HG03565 (cell line): ENCODE data around the gene LRP2BP.

Experiments used
- ATAC-seq: cut with Tn5 transposase; IDR thresholded peaks from one replicate; pipeline ENCODE4 v1.9.1; 2021; ENCODE audit warnings: mild to moderate bottlenecking, moderate library complexity; ENCODE audit not compliant: unreplicated experiment

Gene LRP2BP

DNA sequence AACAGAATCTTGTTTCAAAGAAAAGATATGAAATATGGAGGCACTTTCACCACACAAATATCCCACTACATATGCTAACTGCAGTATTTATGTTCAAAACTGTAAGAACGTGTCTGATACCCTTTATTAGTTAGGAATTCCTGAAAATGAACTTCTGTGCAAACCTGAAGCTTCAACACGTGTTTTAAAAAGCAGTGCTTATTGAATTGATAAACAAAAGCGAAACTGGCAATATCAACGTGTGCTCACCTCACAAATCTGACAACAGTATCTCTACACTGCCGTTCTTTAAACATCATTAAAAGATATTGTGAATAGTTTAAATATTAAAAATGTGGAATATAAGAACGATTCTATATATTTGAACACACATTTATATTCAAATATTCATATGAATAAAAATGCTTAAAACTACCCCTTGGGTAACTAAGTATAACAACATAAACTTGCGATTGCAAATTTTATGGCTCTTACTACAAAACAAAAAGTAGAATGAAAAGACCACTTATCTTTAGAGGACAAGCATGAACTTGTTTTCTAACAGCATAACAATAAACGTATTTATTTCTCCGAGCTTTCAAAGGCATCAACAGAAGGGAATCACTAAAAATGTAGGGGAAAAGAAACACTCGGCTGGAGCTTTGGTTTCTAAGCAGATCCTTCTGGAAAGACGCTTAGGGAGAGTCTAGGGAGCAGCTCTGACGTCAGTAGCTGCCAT is at the start of gene LRP2BP:
Gene LRP2BP, minus strand, starts transcription at position 687 of the 718 bp plus-strand sequence. CDS start 17,738 bp downstream, outside the sequence.
- no peak for ATAC-seq

GRCh38 chr4:185445209-185445608 is 49.5 kb upstream of the LRP2BP start:
- no peak for ATAC-seq

DNA sequence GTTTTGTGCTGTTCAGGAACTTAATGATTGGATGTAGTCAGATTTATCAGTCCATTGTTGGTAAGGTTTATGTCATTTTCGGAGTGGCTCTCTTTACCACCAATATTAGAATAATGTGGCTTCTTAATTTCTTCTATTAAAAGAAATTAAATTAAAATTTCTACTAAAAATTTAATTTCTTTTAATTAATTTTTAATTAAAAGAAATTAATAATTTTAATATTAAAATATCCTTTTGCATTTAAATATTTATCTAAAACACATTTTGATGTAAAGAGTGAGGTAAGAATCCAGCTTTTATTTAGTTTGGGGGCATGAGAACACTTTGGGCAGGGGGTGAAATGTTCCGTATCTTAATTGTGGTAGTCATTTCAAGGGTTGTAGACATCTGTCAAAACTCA is 45.8 kb upstream of the LRP2BP start:
- no peak for ATAC-seq

DNA sequence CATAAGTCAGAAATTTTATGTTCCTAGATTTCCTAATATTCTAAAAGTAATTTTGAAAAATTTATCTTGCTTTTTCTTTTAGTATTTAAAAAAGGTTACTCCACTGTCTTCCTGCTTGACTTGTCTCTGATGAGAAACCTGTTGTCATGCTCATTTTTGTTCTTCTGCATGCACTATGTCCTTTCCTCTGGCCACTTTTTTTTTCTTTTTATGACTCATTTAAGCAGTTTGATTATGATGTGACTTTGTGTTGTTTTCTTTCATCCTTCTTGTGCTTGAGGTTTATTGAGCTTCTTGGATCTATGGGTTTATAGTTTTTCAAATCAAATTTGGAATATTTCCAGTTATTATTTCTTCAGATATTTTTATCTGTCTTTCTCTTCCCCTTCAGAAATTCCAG is 42.1 kb upstream of the LRP2BP start:
- ATAC-seq, result peak; percentile 85

GRCh38 chr4:185435466-185435865 is 39.7 kb upstream of the LRP2BP start:
- ATAC-seq, result no peak

GRCh38 chr4:185429660-185430059 is 33.9 kb upstream of the LRP2BP start:
- ATAC-seq, result no peak

DNA sequence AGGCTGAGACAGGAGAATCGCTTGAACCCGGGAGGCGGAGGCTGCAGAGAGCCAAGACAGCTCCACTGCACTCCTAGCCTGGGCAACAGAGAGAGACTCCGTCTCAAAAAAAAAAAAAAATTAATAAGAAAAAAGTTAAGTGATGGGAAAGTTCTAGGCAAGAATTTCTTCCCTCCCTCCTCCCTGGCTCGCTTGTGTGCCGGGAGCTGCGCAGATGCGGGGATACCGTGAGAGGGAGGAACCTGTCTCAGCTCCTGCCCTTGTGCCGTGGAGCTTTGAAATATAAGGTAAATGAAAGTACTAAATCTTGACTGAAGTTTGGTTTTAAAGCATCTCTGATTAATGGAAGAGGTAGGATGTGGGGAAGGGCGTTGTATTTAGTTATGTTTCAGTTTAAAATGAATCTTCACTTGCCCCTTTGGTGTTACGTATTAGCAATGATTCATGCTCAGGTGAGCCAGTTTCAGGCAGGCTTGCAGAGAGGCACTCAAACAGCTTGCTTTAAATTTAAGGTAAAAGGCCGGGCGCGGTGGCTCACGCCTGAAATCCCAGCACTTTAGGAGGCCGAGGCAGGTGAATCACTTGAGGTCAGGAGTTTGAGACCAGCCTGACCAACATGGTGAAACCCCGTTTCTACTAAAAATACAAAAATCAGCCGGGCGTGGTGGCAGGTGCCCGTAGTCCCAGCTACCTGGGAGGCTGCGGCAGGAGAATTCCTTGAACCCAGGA is 31.4 kb upstream of the LRP2BP start:
- no peak for ATAC-seq

GRCh38 chr4:185425647-185426352 is 30.1 kb upstream of the LRP2BP start, which contains the start of gene UFSP2:
UFSP2 (minus strand) TSS chr4:185425964; CDS start chr4:185425868, 96 bp downstream.
- peak; percentile 89 for ATAC-seq

- no peak for ATAC-seq
Observed at GRCh38 chr4:185424905-185425646, 29.4 kb upstream of the LRP2BP start.

GRCh38 chr4:185421366-185422124 is 25.8 kb upstream of the LRP2BP start:
- no peak for ATAC-seq

DNA sequence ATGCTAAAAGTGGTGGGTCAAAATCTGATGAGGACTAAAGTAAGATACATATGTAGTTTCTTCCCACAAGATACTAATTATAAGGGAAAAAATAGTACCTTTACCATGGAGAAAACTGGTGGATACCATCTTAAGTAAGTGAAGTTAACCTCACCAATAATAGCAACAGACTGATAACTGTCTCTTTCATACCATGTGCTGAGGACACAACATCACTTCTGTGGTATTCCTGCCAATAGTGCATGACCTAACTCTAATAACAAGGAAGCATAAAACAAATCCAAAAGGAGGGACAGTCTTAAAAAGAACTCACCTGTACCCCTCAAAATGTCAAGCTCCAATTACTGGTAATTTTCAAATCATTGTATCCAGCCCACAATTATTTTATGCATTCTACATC is 21.2 kb upstream of the LRP2BP start:
- ATAC-seq, result no peak

DNA sequence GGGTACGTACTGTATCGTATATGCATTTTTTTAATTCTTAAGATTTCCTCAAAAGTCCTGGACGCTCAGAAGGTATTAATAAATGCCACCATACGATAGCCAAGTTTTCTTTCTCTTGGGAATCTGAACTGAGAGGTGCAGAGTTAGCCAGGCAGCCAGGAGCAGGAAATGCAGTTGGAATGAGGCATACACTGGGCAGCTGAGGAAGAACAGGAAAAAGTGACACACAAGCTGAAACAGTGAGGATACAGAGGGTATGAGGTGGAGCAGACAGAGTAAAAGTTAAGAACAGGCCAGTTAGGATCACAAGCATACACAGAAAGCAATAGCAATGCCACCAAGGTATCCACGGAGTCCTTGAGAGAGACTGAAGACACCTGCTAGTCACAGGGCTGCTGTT is 16.7 kb upstream of the LRP2BP start:
- ATAC-seq, result no peak

- ATAC-seq, result no peak
Observed at GRCh38 chr4:185411849-185412248, 16.1 kb upstream of the LRP2BP start.

- no peak for ATAC-seq
Observed at GRCh38 chr4:185408432-185408831, 12.7 kb upstream of the LRP2BP start.

DNA sequence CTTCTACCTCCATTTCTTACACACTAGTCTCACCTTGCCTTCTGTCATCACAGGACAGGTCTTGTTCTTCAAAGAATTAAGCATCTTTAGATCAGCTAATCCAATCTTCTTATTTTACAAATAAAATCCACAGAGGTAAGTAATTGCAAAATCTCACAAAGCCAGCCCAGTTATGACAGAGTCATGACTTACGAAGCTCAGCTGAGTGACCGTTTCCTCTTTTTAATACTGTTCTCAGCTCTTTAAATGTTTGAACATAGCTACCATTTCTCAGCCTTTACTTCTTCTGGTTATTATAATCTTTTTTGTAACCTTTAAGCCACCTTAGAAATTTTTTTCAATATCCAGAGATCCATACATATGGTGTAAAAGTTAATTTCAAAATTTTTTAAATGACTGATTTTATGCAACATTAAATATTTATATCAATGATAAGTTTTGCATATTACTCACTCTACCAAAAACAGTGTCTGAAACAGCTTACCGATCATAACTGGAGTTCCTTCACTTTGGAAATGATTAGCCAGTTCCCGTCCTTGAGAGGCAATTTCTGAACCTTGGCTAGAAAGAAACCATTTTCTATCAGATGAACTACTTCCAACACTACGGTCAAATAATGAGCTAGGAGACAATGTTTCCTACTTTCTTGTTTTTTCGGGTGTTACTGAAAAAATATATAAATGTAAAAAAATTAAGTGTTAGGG is 9.7 kb upstream of the LRP2BP start:
- ATAC-seq, result peak; percentile 49

DNA sequence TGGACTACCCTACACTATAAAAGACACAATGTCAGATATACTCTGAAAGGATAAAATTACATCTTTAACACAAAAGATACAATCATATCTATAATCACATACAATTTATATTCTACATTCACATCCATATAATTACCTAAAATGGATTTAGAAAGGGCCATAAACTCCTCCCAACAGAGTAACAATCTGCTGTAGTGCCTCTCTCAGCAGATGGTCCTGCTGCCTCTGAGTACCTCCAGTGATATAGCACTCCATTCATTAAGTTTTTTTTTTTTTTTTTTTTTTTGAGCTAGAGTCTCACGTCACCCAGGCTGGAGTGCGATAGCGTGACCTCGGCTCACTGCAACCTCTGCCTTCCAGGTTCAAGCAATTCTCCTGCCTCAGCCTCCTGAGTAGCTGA is 8.3 kb upstream of the LRP2BP start:
- no peak for ATAC-seq

- no peak for ATAC-seq
Observed at GRCh38 chr4:185399466-185399865, 3.7 kb upstream of the LRP2BP start.

DNA sequence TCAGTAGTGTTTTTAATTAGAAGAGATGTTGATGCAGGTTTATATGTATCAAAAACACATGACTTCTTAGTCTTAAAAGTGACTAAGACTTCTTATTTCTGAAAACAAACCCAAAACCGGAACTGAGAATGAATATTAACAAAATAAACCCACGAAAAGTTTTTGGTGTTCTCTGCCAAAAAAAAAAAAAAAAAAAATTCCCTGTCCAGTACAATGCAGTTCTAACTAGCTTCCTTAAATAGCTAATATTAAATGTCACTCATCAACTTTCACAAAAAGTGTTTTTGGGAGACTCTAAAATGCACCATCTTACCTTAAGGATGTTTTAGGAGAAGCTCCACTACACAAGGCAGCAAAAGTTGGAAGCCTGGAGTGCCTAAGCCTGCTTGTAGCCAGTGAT is 2.9 kb upstream of the LRP2BP start:
- ATAC-seq, result no peak

DNA sequence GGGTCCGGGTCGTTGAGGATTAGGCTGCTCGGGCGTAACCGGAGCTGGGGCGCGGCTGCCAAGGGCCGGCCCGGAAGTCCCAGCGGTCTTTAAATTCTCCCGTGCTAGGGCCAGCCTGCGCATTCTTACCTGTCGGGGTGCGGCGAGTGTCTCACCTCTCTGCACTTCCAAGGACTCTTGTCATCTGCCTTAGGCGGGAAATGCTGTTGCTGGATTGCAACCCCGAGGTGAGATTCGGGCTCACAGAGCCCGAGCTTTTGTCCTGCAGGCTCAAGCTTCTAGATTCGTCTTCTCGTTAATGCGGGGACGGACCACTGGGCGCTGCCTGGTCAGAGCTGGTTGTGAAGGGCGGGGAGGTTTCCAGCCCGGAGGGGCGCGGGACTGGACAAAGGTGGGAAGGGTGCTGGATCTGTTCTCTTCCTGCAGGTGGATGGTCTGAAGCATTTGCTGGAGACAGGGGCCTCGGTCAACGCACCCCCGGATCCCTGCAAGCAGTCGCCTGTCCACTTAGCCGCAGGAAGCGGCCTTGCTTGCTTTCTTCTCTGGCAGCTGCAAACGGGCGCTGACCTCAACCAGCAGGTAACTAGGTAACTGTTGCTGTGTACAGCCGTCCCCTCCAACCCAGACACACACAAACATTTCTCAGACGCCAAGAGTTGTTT is 1.1 kb upstream of the LRP2BP start, which contains the start of gene ANKRD37:
Gene ANKRD37, plus strand, starts transcription at position 118 of the 662 bp plus-strand sequence. Its CDS starts 83 bp downstream, at position 201.
- no peak for ATAC-seq
